AG08396 (cell line): Measurements from ENCODE around the gene LMNTD1.
"Not testable (repeated sequence)": the region's sequence is repeated elsewhere in the genome, so short reads cannot be mapped to it uniquely, and the experiment has no call there.

Experiments used
- DNase-seq: peaks from one replicate; pipeline ENCODE4 v3.0.0; 2012; ENCODE audit warnings: low spot score, mixed read lengths

Gene LMNTD1

GRCh38 chr12:25553098-25553497 is at the start of gene LMNTD1:
LMNTD1 (minus strand) TSS chr12:25553283; CDS start chr12:25552959, 324 bp downstream.
- DNase-seq = peak; percentile 37

GRCh38 chr12:25598956-25599355 is 45.9 kb upstream of the LMNTD1 start:
- DNase-seq = no peak

GRCh38 chr12:25595496-25595895 is 42.4 kb upstream of the LMNTD1 start:
- DNase-seq = not testable (repeated sequence)

GRCh38 chr12:25594376-25594775 is 41.3 kb upstream of the LMNTD1 start:
- DNase-seq = no peak

- no peak for DNase-seq
These were observed 39.8 kb upstream of the LMNTD1 start for GRCh38 chr12:25592725-25593495.

- DNase-seq = no peak
These were observed 38.1 kb upstream of the LMNTD1 start for GRCh38 chr12:25591144-25591543.

GRCh38 chr12:25590011-25590721 is 37.1 kb upstream of the LMNTD1 start:
- no peak for DNase-seq

GRCh38 chr12:25587346-25587745 is 34.3 kb upstream of the LMNTD1 start:
- no peak for DNase-seq

- DNase-seq = no peak
These were observed 32.6 kb upstream of the LMNTD1 start for GRCh38 chr12:25585662-25586061.

GRCh38 chr12:25585021-25585523 is 32.0 kb upstream of the LMNTD1 start:
- no peak for DNase-seq

GRCh38 chr12:25584596-25584995 is 31.5 kb upstream of the LMNTD1 start:
- DNase-seq = no peak

GRCh38 chr12:25583545-25583944 is 30.5 kb upstream of the LMNTD1 start:
- DNase-seq = no peak

GRCh38 chr12:25581067-25581466 is 28.0 kb upstream of the LMNTD1 start:
- DNase-seq = no peak

GRCh38 chr12:25578411-25579143 is 25.5 kb upstream of the LMNTD1 start:
- no peak for DNase-seq

GRCh38 chr12:25574761-25575160 is 21.7 kb upstream of the LMNTD1 start:
- no peak for DNase-seq

GRCh38 chr12:25573346-25573745 is 20.3 kb upstream of the LMNTD1 start:
- DNase-seq = no peak

GRCh38 chr12:25570418-25570817 is 17.3 kb upstream of the LMNTD1 start:
- DNase-seq = no peak

- no peak for DNase-seq
These were observed 13.3 kb upstream of the LMNTD1 start for GRCh38 chr12:25566202-25566949.

- DNase-seq = no peak
These were observed 5.5 kb upstream of the LMNTD1 start for GRCh38 chr12:25558586-25558985.

GRCh38 chr12:25557830-25558436 is 4.8 kb upstream of the LMNTD1 start:
- peak; percentile 8 for DNase-seq

- DNase-seq = no peak
These were observed 3.1 kb upstream of the LMNTD1 start for GRCh38 chr12:25556153-25556552.
